ENCODE measurements around the gene CARMIL1. TPM values are rescaled to one million over a fixed set of nuclear protein-coding genes. Genes with fewer than 3 reads are reported as not detected.

CARMIL1 gene
- total and polyA plus RNA-seq, 5 experiments from 2014 or later: 1.3 to 13.3 (median 1.9) TPM

- H3K27ac Mint-ChIP-seq: no peak overlapping the region
- POLR2A ChIA-PET: no interaction called here
- DNase-seq (no peak), ATAC-seq (no peak)
- peaks cover 4 to 36% (median 23%) of the 10 kb centered on the region in 5 donors for H3K27me3 Mint-ChIP-seq
- H3K4me1 Mint-ChIP-seq: no peaks in the 10 kb centered on the region
- no peak overlapping the region for H3K4me3 Mint-ChIP-seq
- peaks cover 0 to 4% (median 0%) of the 10 kb centered on the region in 3 donors for H3K36me3 Mint-ChIP-seq
- H3K9me3 Mint-ChIP-seq: peaks cover 0 to 2% (median 0%) of the 10 kb centered on the region in 9 donors
These were observed 382.1 kb downstream of the CARMIL1 start for GRCh38 chr6:25661129-25661779.

- H3K36me3 Mint-ChIP-seq: peaks cover 0 to 4% (median 0%) of the 10 kb centered on the region in 3 donors
- DNase-seq (no peak), ATAC-seq (no peak)
- no peaks in the 10 kb centered on the region for H3K4me1 Mint-ChIP-seq
- POLR2A ChIA-PET: no interaction called here
- H3K9me3 Mint-ChIP-seq: no peaks in the 10 kb centered on the region
- no peak overlapping the region for H3K4me3 Mint-ChIP-seq
- no peak overlapping the region for H3K27ac Mint-ChIP-seq
- H3K27me3 Mint-ChIP-seq: peaks cover 8 to 23% (median 11%) of the 10 kb centered on the region in 5 donors
These were observed 386.3 kb downstream of the CARMIL1 start for GRCh38 chr6:25665455-25665854.

GRCh38 chr6:25669413-25669812, 390.2 kb downstream of the CARMIL1 start:
- POLR2A ChIA-PET: no interaction called here
- H3K9me3 Mint-ChIP-seq: no peaks in the 10 kb centered on the region
- no peaks in the 10 kb centered on the region for H3K4me1 Mint-ChIP-seq
- no peak overlapping the region for H3K4me3 Mint-ChIP-seq
- DNase-seq (no peak), ATAC-seq (no peak)
- no peak overlapping the region for H3K27ac Mint-ChIP-seq
- H3K36me3 Mint-ChIP-seq: peaks cover 0 to 4% (median 0%) of the 10 kb centered on the region in 3 donors
- H3K27me3 Mint-ChIP-seq: peaks cover 7 to 20% (median 13%) of the 10 kb centered on the region in 5 donors
